ENCODE measurements around the gene OCLN.
"Not testable (repeated sequence)": the region's sequence is repeated elsewhere in the genome, so short reads cannot be mapped to it uniquely, and the experiment has no call there.

Gene OCLN, protein sequence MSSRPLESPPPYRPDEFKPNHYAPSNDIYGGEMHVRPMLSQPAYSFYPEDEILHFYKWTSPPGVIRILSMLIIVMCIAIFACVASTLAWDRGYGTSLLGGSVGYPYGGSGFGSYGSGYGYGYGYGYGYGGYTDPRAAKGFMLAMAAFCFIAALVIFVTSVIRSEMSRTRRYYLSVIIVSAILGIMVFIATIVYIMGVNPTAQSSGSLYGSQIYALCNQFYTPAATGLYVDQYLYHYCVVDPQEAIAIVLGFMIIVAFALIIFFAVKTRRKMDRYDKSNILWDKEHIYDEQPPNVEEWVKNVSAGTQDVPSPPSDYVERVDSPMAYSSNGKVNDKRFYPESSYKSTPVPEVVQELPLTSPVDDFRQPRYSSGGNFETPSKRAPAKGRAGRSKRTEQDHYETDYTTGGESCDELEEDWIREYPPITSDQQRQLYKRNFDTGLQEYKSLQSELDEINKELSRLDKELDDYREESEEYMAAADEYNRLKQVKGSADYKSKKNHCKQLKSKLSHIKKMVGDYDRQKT

DNA sequence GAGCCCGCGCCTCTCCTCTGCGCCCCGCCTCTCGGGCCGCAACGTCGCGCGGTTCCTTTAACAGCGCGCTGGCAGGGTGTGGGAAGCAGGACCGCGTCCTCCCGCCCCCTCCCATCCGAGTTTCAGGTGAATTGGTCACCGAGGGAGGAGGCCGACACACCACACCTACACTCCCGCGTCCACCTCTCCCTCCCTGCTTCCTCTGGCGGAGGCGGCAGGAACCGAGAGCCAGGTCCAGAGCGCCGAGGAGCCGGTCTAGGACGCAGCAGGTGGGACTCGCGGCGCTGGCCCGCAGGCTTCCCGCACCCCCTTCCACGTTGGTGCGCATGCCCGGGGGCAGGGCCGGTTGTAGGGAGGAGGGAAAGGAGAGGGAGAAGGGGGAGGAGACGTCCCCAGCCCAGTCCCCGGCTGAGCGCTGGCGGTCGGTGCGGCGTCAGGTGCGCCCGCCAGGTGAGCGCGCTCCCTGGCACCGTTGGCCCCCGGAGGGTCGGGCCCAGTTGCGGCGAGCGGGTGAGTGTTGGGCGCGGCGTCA, at the start of gene OCLN:
TSS of gene OCLN (plus strand) at position 400 of the 532 bp plus-strand sequence. CDS start 11,455 bp downstream, outside the sequence.
- DNase-seq (ENCODE audit: low read depth): no peak

DNA sequence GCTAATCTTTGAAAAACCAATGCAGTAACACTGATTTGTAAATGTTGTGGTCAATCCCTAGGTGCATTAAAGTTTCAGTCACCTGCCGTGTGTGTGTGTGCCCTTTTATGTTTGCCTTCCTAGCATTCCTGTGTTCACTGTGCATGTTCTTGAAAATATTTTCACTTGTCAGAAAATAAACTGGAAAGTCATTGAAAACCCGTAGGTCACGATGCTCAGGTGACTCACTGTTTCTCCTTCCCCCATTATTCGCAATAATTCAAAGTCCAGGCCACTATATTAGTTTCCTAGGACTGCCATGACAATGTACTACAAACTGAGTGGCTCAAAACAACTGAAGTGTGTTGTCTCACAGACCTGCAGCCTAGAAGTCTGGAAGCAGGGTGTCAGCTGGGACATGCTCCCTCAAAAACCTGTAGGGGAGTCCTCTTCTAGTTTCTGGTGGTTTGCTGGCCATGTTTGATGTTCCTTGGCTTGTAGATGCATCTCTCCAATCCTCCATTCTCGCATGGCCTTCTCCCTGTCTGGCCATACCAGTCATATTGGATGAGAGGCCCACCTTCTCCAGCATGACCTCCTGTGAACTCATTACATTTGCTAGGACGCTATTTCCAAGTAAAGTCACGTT, 48.3 kb upstream of the OCLN start:
- DNase-seq (ENCODE audit: low read depth): no peak

DNA sequence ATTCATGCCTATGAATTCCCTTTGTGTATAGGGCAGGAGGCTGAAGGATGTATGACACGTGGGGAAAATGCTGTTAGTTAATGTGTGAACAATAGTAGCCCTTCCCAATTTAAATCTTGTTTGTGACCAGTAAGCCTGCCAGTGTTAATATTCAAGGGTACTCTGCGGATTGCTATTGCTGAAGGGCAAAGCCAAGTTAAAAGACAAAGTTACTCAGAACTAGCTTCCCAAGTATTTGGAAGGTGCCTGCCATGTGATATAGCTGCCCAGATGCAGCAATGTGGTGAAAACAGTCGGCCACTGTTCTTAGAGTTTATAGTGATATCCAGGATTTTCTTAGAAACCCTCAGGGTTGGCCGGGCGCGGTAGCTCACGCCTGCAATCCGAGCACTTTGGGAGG, 43.1 kb upstream of the OCLN start:
- no peak for DNase-seq (ENCODE audit: low read depth)

DNA sequence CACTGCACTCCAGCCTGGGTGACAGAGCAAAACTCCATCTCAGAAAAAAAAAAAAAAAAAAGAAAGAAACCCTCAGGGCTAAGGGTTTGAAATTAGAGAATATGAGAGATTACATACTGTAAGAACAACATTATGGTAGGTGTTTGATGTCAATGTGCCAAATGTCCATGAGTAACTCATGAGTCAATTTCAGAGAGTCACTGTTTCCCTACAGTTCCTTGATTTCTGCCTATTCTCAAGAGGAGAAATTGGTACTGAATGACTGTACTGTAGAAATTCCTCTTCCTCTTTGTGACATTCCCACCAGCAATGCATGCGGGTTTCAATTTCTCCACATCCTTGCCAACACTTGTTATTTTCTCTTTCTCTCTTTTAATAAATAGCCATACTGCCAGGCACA, 42.5 kb upstream of the OCLN start:
- DNase-seq (ENCODE audit: low read depth): no peak

DNA sequence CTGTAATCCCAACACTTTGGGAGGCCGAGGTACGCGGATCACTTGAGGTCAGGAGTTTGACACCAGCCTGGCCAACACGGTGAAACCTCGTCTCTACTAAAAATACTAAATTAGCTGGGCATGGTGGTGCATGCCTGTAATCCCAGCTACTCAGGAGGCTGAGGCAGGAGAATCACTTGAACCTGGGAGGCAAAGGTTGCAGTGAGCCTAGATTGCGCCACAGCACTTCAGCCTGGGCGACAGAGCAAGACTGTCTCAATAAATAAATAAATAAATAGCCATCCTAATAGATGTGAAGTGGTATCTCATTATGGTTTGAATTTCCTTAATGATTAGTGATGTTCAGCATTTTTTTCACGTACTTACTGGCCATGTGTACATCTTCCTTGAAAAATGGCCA, 42.1 kb upstream of the OCLN start:
- not testable (repeated sequence) for DNase-seq (ENCODE audit: low read depth)

DNA sequence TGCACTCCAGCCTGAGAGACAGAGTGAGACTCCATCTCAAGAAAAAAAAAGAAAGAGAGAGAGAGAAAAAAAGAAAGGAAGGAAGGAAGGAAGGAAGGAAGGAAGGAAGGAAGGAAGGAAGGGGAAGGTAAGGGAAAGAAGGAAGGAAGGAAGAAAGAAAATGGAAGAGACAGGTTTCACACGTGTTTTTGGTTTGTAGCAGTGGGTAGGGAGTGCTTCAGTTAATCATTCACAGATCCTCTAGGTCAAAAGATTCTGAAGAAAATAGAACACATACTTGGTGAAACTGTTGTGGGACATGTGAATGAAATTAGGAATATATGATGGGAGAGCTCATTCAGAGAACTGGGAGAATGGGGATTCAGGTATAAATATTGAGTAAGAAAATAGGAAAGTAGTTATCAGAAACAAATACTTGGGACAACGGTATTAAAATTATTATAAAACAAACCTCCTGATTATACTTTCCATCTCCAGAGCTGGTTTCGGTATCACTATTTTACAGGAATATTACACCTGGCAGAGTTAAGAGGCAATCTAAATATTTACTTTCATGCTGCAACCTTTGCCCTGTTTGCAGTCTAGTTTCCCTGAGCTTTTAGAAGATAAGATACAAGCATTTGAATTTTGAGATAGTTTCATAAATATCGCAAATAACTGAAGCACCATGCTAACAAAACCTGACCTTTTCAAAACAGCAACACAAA, 40.5 kb upstream of the OCLN start:
- DNase-seq (ENCODE audit: low read depth): no peak

DNA sequence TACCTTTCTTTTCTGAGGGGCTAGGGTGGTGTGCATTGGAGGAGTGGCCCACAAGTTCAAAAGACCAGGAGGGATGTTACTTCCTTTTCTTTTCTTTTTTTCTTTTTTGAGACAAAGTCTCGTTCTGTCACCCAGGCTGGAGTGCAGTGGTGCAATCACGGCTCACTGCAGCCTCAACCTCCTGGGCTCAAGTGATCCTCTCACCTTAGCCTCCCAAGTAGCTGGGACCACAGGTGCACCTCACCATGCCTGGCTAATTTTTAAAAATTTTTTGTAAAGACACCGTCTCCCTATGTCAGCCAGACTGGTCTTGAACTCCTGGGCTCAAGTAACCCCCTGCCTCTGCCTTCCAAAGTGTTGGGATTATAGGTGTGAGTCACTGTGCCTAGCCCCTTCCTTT, 39.1 kb upstream of the OCLN start:
- not testable (repeated sequence) for DNase-seq (ENCODE audit: low read depth)

DNA sequence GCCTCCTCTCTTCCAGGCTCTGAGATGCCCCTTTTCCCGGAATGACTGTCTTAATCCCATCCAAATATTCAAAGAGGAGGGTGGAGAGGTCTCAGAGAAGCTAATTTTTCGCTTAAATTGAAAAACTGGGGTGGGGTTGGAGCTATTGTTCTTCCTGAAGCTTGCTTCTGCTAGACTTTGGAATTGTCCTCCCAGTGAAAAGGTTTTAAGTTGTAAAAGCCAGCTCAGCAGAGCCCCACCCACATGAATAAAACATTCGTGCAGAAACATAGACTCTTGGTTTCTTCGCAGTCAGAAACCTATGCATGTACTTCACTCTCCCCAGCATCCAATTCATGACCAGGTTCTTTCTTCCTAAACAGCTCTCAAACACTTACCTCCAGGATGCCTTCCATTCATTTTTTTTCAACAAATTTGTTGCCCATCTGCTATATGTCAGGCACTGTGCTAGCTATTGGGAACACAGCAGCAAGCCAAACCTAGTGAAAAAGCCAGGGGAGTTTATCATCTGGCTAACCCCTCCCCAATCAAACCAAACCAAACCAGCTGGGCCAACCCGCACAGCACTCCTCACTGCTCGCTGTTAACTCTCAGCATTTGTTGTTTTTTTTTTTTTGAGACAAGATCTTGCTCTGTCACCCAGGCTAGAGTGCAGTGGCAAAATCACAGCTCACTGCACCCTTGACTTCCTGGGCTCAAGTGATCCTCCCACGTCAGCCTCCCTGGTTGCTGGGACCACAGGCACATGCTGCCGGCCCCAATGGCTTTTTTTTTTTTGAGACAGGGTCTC, 37.9 kb upstream of the OCLN start:
- no peak for DNase-seq (ENCODE audit: low read depth)

DNA sequence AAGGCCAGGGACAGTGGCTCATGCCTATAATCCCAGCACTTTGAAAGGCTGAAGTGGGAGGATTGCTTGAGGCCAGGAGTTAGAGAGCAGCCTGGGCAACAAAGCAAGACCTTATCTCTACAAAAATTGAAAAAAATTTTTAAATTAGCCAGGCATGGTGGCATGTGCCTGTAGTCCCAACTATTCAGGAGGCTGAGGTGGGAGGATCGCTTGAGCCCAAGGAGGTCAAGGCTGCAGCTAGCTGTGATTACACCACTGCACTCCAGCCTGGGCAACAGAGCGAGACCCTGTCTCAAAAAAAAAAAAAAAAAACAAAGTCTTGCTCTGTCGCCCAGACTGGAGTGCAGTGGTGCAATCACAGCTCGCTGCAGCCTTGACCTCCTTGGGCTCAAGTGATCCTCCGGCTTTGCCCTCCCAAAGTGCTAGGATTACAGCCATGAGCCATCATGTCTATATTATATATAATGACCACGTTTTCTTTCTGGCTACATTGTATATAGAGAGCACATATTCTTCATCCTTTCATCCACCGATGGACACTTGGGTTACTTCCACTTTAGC, 37.1 kb upstream of the OCLN start:
- not testable (repeated sequence) for DNase-seq (ENCODE audit: low read depth)

DNA sequence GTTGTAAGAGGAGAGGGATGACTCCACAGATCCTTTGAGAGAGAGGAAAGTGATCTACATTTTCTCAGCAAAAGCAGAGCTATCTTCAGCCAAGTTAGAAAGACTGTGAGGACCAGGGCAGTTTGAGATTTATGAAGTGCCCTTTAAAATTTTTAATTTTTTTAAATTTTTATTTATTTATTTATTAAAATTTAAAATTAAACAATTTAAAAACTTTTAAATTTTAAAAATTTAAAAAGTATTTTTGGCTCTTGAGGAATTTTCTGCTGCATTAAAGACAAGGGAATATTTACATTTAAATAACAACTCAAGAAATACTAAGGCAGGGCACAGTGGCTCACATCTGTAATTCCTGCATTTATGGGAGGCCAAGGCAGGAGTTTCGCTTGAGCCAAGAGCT, 30.4 kb upstream of the OCLN start:
- no peak for DNase-seq (ENCODE audit: low read depth)

DNA sequence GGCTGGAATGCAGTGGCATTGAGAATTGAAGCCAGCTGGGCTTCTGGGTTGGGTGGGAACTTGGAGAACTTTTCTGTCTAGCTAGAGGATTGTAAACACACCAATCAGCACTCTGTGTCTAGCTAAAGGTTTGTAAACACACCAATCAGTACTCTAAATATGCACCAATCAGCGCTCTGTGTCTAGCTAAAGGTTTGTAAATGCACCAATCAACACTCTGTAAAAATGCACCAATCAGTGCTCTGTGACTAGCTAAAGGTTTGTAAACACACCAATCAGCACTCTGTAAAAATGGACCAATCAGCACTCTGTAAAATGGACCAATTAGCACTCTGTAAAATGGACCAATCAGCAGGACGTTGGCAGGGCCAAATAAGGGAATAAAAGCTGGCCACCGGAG, 26.2 kb upstream of the OCLN start:
- not testable (repeated sequence) for DNase-seq (ENCODE audit: low read depth)

DNA sequence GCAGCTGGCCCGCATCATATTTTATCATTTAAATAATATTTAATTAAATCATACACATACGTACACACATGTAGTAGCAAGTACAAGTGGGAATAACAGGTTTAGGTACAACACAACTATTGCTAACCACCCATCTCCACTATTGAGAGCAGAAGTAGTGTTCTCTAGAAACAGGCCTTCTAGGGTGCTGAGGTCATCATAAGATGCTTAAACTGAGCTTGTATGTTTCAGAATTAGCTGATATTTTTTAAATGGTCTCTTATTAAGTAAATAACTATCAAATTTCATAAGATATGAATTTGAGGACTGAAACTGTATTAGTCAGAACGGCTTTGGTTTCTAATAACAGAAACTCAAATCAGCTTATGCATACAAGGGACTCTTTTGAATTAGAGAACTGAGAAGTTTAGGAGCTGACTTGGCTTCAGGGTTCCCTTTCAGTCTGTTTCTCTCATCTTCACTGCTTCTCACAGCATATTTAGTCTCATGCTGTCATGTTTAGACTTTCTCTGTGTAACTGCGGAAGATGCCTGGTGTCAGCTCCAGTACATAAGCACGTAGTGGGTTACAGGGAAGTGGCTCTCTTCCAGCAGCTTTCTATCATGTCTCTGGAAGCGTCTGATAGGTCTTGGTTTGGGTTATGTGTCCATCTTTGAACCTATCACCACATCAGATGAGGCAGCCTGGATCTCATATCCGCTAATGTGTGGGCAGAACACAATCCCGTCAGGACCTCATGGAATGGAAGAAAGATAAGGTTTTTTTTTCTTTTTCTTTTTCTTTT, 25.0 kb upstream of the OCLN start:
- DNase-seq (ENCODE audit: low read depth): no peak

DNA sequence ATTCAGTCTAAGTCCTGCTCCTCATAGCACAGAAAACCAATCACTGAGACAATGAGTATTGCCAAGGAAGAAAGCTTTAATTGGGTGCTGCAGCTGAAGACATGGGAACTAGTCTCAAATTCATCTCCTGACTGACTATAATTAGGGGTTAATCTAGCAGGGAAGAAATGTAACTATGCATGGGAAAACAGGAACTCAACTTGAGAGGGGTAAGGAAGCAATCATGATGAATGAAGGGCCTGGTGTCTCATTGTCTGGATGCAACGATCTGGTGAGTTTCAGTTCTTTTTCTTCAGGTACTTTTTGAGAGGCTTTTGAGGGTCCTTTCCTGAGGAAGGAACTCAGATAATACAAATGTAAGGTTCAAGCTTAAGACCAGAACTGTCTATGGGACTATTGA, 24.0 kb upstream of the OCLN start:
- no peak for DNase-seq (ENCODE audit: low read depth)

DNA sequence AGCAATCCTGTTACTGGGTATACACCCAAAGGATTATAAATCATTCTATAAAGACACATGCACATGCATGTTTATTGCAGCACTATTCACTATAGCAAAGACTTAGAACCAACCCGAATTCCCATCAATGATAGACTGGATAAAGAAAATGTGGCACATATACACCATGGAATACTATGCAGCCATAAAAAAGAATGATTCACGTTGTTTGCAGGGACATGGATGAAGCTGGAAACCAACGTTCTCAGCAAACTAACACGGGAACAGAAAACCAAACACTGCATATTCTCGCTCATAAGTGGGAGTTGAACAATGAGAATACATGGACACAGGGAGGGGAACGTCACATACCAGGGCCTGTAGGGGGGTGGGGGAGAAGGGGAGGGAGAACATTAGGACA, 21.1 kb upstream of the OCLN start:
- DNase-seq (ENCODE audit: low read depth): not testable (repeated sequence)

DNA sequence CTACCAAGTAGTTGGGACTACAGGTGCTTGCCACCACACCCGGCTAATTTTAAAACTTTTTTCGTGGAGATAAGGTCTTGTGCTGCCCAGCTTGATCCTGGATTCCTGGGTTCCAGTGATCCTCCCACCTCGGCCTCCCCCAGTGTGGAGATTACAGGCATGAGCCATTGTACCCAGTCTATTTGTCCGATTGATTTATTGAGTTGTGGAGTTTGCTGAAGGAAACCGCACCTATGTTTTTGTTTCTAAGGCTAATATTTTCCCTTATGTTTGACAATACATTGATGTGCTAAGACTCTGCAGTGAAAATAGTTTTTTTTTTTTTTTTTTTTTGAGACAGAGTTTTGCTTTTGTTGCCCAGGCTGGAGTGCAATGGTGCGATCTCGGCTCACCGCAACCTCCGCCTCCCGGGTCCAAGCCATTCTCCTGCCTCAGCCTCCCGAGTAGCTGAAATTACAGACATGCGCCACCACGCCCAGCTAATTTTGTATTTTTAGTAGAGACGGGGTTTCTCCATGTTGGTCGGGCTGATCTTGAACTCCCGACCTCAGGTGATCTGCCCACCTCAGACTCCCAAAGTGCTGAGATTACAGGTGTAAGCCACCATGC, 20.0 kb upstream of the OCLN start:
- not testable (repeated sequence) for DNase-seq (ENCODE audit: low read depth)

DNA sequence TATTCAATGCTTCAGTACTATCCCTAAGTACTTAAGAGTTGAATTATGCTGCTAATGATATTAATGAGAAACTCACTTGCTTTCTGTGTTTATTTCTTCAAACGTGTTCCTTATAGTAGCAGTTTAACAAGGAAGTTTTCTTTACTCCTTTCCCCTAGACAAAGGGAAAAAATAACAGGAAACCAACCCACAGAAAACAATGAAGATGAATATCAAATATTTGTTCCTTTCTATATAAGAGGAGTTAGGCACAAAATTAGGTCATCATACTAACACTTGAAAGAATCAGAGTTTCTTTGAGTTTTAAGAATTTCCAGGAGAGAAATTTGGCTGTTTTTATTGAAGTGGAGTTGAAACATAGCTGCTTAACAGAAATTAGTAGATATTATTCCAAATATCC, 15.4 kb upstream of the OCLN start:
- no peak for DNase-seq (ENCODE audit: low read depth)

DNA sequence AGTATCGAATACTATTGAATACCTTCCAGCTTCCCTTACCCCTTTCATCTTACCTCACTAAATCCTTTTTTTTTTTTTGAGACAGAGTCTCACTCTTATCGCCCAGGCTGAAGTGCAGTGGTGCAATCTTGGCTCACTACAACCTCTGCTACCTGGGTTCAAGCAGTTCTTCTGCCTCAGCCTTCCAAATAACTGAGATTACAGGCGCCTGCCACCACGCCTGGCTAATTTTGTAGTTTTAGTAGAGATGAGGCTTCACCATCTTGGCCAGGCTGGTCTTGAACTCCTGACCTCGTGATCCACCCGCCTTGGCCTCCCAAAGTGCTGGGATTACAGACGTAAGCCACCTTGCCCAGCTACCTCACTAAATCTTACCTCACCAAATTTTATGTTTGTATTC, 14.3 kb upstream of the OCLN start:
- DNase-seq (ENCODE audit: low read depth): not testable (repeated sequence)

DNA sequence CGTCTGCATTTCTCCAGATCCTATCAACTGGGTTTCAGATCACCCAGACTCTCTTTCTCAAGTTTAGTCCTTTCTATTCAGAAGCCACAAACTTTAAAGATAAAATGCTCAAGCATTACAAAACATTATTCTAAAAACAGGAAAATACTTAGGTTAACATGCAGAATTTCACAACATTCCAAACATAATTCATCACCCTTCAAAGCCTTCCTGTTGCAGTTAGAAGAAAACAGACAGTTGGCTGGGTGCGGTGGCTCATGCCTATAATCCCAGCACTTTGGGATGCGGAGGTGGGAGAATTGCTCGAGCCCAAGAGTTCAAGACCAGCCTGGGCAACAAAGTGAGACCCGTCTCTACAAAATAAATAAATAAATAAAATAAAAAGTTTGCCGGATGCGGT, 7.7 kb upstream of the OCLN start:
- DNase-seq (ENCODE audit: low read depth): no peak

DNA sequence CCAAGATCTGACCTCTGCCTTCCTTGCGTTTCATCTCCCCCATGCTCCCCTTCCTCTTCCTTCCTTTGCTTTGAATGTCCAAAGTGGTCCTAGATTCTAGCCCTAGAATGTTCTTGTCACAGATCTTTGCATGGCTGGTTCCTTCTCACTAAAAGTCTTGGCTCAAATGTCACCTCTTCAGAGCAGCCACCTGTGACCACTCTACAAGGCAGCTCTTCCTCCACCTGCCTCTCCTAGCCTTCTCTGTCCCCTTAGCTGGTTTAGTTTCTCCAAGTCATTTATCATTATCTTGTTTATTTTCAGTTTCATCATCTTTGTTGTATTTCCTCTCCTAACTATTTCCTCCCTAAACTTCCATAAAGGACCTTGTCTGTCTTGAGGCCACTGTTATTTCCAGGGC, 7.1 kb upstream of the OCLN start:
- no peak for DNase-seq (ENCODE audit: low read depth)

DNA sequence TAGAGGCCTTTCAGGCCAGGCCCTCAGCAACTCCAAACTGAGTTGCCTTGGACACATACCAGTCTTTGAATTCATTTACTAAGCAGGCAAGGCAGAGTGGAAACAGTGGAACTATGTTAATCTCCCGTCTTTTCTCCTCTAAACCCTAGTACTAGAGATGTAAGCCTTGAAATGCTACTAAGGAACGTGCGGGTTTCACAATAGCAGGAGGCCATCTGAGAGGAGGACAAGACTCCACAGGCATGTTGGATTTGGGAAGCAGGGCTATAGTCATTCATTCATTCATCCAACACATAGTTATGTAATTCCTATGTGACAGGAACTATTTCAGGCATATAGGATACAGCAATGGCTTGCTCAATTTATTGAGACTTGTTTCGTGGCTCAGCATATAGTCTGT, 3.3 kb upstream of the OCLN start:
- no peak for DNase-seq (ENCODE audit: low read depth)

Measured in stimulated activated CD8-positive, alpha-beta memory T cell treated with anti-CD3 and anti-CD28 coated beads, Interleukin-15, amount 100 ng/mL, for 24 hours (primary cell).